HEK293 (cell line): ENCODE results near the gene ADORA3.

Experiments used
- REPIN1 ChIP-seq: fragments of 450-650 bp; formaldehyde crosslinking; IDR thresholded peaks from 2 replicates; pipeline ENCODE4 v1.5.1; 2017; ENCODE audit warnings: missing biosample characterization, missing genetic modification characterization, low read depth
- ZNF24 ChIP-seq: fragments of 450-650 bp; formaldehyde crosslinking; IDR thresholded peaks from 2 replicates; pipeline ENCODE4 v1.5.1; 2016; ENCODE audit warnings: missing biosample characterization, missing genetic modification characterization
- ZNF776 ChIP-seq: fragments of 450-650 bp; formaldehyde crosslinking; IDR thresholded peaks from 2 replicates; pipeline ENCODE4 v1.5.0; 2017; ENCODE audit warnings: missing biosample characterization, missing genetic modification characterization, borderline replicate concordance
- TF ChIP-seq, protein P1 (sequence below): fragments of 450-650 bp; formaldehyde crosslinking; IDR thresholded peaks from 2 replicates; pipeline ENCODE4 v1.5.1; 2016; ENCODE audit warnings: missing biosample characterization, missing genetic modification characterization
- TF ChIP-seq, protein P2 (sequence below): fragments of 450-650 bp; formaldehyde crosslinking; IDR thresholded peaks from 2 replicates; pipeline ENCODE4 v1.5.1; 2016; ENCODE audit warnings: missing biosample characterization, missing genetic modification characterization
- TF ChIP-seq, protein P3 (sequence below): fragments of 450-650 bp; formaldehyde crosslinking; IDR thresholded peaks from 2 replicates; pipeline ENCODE4 v1.5.1; 2016; ENCODE audit warnings: missing biosample characterization, missing genetic modification characterization

DNA sequence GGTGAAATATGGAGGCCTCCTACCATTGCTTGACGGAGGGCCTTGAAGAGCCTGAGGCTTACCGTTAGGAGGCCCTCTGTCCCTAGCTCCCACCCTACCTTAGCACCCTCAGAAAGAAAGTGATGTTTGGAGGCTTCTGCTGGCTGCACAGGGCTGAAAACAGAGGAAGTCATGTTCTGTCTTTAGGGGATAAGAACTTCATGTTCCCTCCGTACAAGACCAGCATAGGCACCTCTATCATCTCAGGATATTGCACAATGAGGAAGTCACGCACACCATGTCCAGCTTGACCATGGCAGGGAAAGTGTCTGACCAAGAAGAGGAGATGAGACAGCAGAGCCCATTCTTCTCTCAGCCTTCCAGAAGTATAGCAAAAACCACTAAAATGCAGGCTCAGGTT, 13.8 kb downstream of the ADORA3 start:
- TF ChIP-seq, protein P1, sequence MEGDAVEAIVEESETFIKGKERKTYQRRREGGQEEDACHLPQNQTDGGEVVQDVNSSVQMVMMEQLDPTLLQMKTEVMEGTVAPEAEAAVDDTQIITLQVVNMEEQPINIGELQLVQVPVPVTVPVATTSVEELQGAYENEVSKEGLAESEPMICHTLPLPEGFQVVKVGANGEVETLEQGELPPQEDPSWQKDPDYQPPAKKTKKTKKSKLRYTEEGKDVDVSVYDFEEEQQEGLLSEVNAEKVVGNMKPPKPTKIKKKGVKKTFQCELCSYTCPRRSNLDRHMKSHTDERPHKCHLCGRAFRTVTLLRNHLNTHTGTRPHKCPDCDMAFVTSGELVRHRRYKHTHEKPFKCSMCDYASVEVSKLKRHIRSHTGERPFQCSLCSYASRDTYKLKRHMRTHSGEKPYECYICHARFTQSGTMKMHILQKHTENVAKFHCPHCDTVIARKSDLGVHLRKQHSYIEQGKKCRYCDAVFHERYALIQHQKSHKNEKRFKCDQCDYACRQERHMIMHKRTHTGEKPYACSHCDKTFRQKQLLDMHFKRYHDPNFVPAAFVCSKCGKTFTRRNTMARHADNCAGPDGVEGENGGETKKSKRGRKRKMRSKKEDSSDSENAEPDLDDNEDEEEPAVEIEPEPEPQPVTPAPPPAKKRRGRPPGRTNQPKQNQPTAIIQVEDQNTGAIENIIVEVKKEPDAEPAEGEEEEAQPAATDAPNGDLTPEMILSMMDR: no peak
- TF ChIP-seq, protein P2, sequence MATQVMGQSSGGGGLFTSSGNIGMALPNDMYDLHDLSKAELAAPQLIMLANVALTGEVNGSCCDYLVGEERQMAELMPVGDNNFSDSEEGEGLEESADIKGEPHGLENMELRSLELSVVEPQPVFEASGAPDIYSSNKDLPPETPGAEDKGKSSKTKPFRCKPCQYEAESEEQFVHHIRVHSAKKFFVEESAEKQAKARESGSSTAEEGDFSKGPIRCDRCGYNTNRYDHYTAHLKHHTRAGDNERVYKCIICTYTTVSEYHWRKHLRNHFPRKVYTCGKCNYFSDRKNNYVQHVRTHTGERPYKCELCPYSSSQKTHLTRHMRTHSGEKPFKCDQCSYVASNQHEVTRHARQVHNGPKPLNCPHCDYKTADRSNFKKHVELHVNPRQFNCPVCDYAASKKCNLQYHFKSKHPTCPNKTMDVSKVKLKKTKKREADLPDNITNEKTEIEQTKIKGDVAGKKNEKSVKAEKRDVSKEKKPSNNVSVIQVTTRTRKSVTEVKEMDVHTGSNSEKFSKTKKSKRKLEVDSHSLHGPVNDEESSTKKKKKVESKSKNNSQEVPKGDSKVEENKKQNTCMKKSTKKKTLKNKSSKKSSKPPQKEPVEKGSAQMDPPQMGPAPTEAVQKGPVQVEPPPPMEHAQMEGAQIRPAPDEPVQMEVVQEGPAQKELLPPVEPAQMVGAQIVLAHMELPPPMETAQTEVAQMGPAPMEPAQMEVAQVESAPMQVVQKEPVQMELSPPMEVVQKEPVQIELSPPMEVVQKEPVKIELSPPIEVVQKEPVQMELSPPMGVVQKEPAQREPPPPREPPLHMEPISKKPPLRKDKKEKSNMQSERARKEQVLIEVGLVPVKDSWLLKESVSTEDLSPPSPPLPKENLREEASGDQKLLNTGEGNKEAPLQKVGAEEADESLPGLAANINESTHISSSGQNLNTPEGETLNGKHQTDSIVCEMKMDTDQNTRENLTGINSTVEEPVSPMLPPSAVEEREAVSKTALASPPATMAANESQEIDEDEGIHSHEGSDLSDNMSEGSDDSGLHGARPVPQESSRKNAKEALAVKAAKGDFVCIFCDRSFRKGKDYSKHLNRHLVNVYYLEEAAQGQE (tag by site-specific recombination): no peak
- TF ChIP-seq, protein P3, sequence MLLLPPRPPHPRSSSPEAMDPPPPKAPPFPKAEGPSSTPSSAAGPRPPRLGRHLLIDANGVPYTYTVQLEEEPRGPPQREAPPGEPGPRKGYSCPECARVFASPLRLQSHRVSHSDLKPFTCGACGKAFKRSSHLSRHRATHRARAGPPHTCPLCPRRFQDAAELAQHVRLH (tag by site-specific recombination): no peak
- TF ChIP-seq ZNF24 (tag by site-specific recombination) (no peak), ZNF776 (tag by site-specific recombination) (no peak), REPIN1 (tag by site-specific recombination) (no peak)
